GM12878 (cell line): ENCODE data around the gene HPX. TPM values are rescaled to one million over a fixed set of nuclear protein-coding genes. Genes with fewer than 3 reads are reported as not detected.

Experiments used
- ATAC-seq: fragments of 200-7000 bp; cut with Tn5 transposase; 3 replicates; pipeline ENCODE4 v1.9.1; 2020; ENCODE audit warnings: mild to moderate bottlenecking, moderate library complexity
- BruUV-seq: library from RNA; stranded (reverse); fragments of 400-500 nt; replicated peaks from 2 replicates; lab custom pipeline; 2021; lab: Mats Ljungman, UMichigan
- CTCF ChIA-PET: fragments of 300-600 bp; sonication (Branson Sonifier 250); formaldehyde crosslinking; extraction: SDS; loops from one replicate; lab custom pipeline; 2021; ENCODE audit warnings: inconsistent platforms; lab: Yijun Ruan, JAX
- POLR2A ChIA-PET: fragments of 350-600 bp; formaldehyde crosslinking; extraction: SDS; loops from one replicate; lab custom pipeline; 2021; ENCODE audit warnings: inconsistent platforms; lab: Charles Lee
- RAD21 ChIA-PET: fragments of 300-600 bp; sonication (Branson Sonifier 250); formaldehyde crosslinking; loops from one replicate; lab custom pipeline; 2023; ENCODE audit warnings: antibody characterized with exemption; ENCODE audit not compliant: unreplicated experiment; lab: Charles Lee
- SMC1A ChIA-PET: fragments of 300-600 bp; sonication (Branson Sonifier 250); formaldehyde crosslinking; loops from one replicate; lab custom pipeline; 2023; ENCODE audit not compliant: unreplicated experiment, uncharacterized antibody; lab: Charles Lee
- DNase-seq: peaks from one replicate; pipeline ENCODE4 v3.0.0-alpha.2; 2011; ENCODE audit warnings: low read depth, low spot score
- FAIRE-seq: peaks from 3 replicates; lab custom pipeline; 2011; peaks lifted over from hg19 to GRCh38; lab: Jason Lieb, UNC
- H2AFZ ChIP-seq: 2 replicates; pipeline ENCODE4 v1.6.0; 2011; ENCODE audit warnings: low read depth, low read length, control low read depth; ENCODE audit not compliant: control insufficient read depth
- H3K27ac ChIP-seq: 2 replicates; pipeline ENCODE4 v1.5.1; 2011; ENCODE audit warnings: control low read depth; ENCODE audit not compliant: control insufficient read depth, insufficient read depth
- H3K27me3 ChIP-seq, 2 experiments: replicated peaks in 1 of 2; 2 replicates each; pipeline versions ENCODE4 v1.6.0 to v1.6.1; 2011; ENCODE audit warnings: low read length in 1 of 2; ENCODE audit not compliant: control insufficient read depth in 2 of 2, insufficient read depth in 2 of 2
- H3K36me3 ChIP-seq, 2 experiments: 2 replicates each; pipeline ENCODE4 v1.5.1; 2011; ENCODE audit warnings: low read length in 1 of 2; ENCODE audit not compliant: control insufficient read depth in 2 of 2, insufficient read depth in 2 of 2
- H3K4me1 ChIP-seq: 2 replicates; pipeline ENCODE4 v1.6.1; 2011; ENCODE audit warnings: mild to moderate bottlenecking, low read length, moderate library complexity, mixed read lengths; ENCODE audit not compliant: control insufficient read depth, insufficient read depth
- H3K4me2 ChIP-seq: 2 replicates; pipeline ENCODE4 v1.6.0; 2011; ENCODE audit warnings: control low read depth; ENCODE audit not compliant: control insufficient read depth, insufficient read depth
- H3K4me3 ChIP-seq: fragments of 200-600 bp; sonication (generic); 2 replicates; pipeline ENCODE4 v1.5.1; 2016
- H3K79me2 ChIP-seq: 2 replicates; pipeline ENCODE4 v1.6.0; 2011; ENCODE audit warnings: low read length; ENCODE audit not compliant: control insufficient read depth, insufficient read depth
- H3K9ac ChIP-seq: 2 replicates; pipeline ENCODE4 v1.8.0; 2011; ENCODE audit warnings: low read length, control low read depth, mixed read lengths; ENCODE audit not compliant: control insufficient read depth, insufficient read depth
- H3K9me3 ChIP-seq: replicated peaks from 3 replicates; pipeline ENCODE4 v1.5.1; 2011; ENCODE audit warnings: mild to moderate bottlenecking, low read length; ENCODE audit not compliant: control insufficient read depth, insufficient read depth
- H4K20me1 ChIP-seq: 2 replicates; pipeline ENCODE4 v1.6.0; 2011; ENCODE audit not compliant: control insufficient read depth, insufficient read depth
- CHD2 ChIP-seq: IDR thresholded peaks from 2 replicates; pipeline ENCODE4 v1.6.1; 2011; ENCODE audit warnings: low read depth, low read length, improper control_type of control experiment, borderline replicate concordance
- CHD4 ChIP-seq: fragments of 200-600 bp; sonication (generic); IDR thresholded peaks from 2 replicates; pipeline ENCODE4 v1.6.1; 2016; ENCODE audit warnings: mild to moderate bottlenecking
- E2F4 ChIP-seq: IDR thresholded peaks from 2 replicates; pipeline ENCODE4 v1.6.1; 2012; ENCODE audit warnings: low read depth, low read length, improper control_type of control experiment
- MEF2A ChIP-seq: IDR thresholded peaks from 2 replicates; pipeline ENCODE4 v1.6.1; 2011; ENCODE audit warnings: low read depth, mild to moderate bottlenecking, low read length, moderate library complexity; ENCODE audit not compliant: insufficient read depth
- MLLT1 ChIP-seq: fragments of 450-650 bp; IDR thresholded peaks from 2 replicates; pipeline ENCODE4 v1.6.1; 2016; ENCODE audit warnings: mild to moderate bottlenecking
- NRF1 ChIP-seq: conservative IDR thresholded peaks from 2 replicates; pipeline ENCODE4 v1.6.1; 2011; ENCODE audit warnings: mild to moderate bottlenecking, low read depth, low read length, improper control_type of control experiment
- POLR2AphosphoS2 ChIP-seq: IDR thresholded peaks from 2 replicates; pipeline ENCODE4 v1.6.1; 2011; ENCODE audit warnings: low read depth, mild to moderate bottlenecking, low read length, improper control_type of control experiment, moderate library complexity
- SIX5 ChIP-seq: IDR thresholded peaks from 2 replicates; pipeline ENCODE4 v1.6.1; 2011; ENCODE audit warnings: mild to moderate bottlenecking, low read depth, low read length, moderate library complexity; ENCODE audit not compliant: severe bottlenecking
- SMC3 ChIP-seq: IDR thresholded peaks from 2 replicates; pipeline ENCODE4 v1.6.1; 2011; ENCODE audit warnings: low read length, improper control_type of control experiment, borderline replicate concordance
- SUZ12 ChIP-seq: fragments of 200-600 bp; sonication (generic); IDR thresholded peaks from one replicate; pipeline ENCODE4 v1.6.1; 2018; ENCODE audit warnings: antibody characterized with exemption, mild to moderate bottlenecking; ENCODE audit not compliant: unreplicated experiment
- ZBTB11 ChIP-seq: fragments of 450-650 bp; formaldehyde crosslinking; IDR thresholded peaks from 2 replicates; pipeline ENCODE4 v1.5.0; 2022; ENCODE audit warnings: mild to moderate bottlenecking, missing genetic modification characterization
- ZNF687 ChIP-seq: fragments of 450-650 bp; IDR thresholded peaks from 2 replicates; pipeline ENCODE4 v1.6.1; 2017; ENCODE audit warnings: mild to moderate bottlenecking, moderate library complexity
- WGBS: methylation state at CpG from one replicate; pipeline ENCODE4 v1.1.6; 2016; ENCODE audit warnings: low lambda C conversion rate; ENCODE audit not compliant: insufficient replicate concordance, insufficient coverage; ENCODE audit errors: missing lambda C conversion rate; 5-methylcytosine and 5-hydroxymethylcytosine counted together
- in situ Hi-C: fragments of 300-500 bp; cut with MboI; formaldehyde crosslinking; loops from 9 replicates; pipeline ENCODE4 v1.14.3; 2018; ENCODE audit warnings: mixed read lengths
- intact Hi-C: fragments of 100-400 bp; cut with micrococcal nuclease; formaldehyde crosslinking; loops from one replicate; pipeline ENCODE4 v1.14.2; 2022; ENCODE audit not compliant: unreplicated experiment
- polyA plus RNA-seq, 11 experiments: library from polyadenylated mRNA; depleted of rRNA in 4 of 11; unstranded in 6 of 11; stranded (reverse) in 5 of 11; fragments of >200 nt; fragmentation: Nextera tagmentation in 4 of 11; fragmentation: Illumina TruSeq in 1 of 11; extraction: Ambion mirVana in 4 of 11; extraction: Trizol in 1 of 11; gene quantifications; 1 replicate in 1 of 11; 2 replicates in 10 of 11; pipeline versions ENCODE4 v1.2.1 to v1.2.3, GENCODE V29; 2011 to 2016; ENCODE audit warnings: inconsistent platforms in 2 of 11, missing spikeins in 2 of 11, low read depth in 1 of 11
- total RNA-seq, 4 experiments: library from RNA; depleted of rRNA in 3 of 4; stranded (reverse); fragments of >200 nt in 3 of 4; fragmentation: Illumina TruSeq in 1 of 4; extraction: Trizol in 1 of 4; gene quantifications; 2 replicates each; pipeline versions ENCODE4 v1.2.1 to v1.2.3, GENCODE V29; 2013 to 2021
- TF ChIP-seq, protein P1 (sequence below): fragments of 450-650 bp; IDR thresholded peaks from 2 replicates; pipeline ENCODE4 v1.6.1; 2016; ENCODE audit warnings: mild to moderate bottlenecking

The HPX gene
- total and polyA plus RNA-seq, 10 of the 15 experiments (the other 5 are each of a cell fraction or from before 2014, with no cell fraction given), result 0.08 to 1.7 (median 0.18) TPM; not detected in 1

- Histone ChIP-seq H3K4me3 (no peak overlapping the region), H3K9ac (no peak overlapping the region), H3K27ac (no peak overlapping the region), H3K9me3 (no peaks in the 10 kb centered on the region)
- BruUV-seq, result no TSS peak
- FAIRE-seq (no peak), ATAC-seq (no peak)
- intact Hi-C loops, result no loop called here
- CTCF ChIA-PET, result interaction anchor here (0.8 to 2.2 kb wide), 6 partner anchors 9 to 271 kb away, joined by 3 to 8 read pairs (median 3); no protein-coding TSS in a partner anchor
- RAD21 ChIA-PET, result no interaction called here
- TF ChIP-seq MEF2A (no peak), SIX5 (no peak), CHD4 (no peak), SMC3 (no peak), MLLT1 (no peak), SUZ12 (no peak), CHD2 (no peak), ZBTB11 (CRISPR knock-in tag) (no peak), NRF1 (no peak), ZNF687 (no peak), POLR2AphosphoS2 (no peak), E2F4 (no peak)
- TF ChIP-seq, protein P1, sequence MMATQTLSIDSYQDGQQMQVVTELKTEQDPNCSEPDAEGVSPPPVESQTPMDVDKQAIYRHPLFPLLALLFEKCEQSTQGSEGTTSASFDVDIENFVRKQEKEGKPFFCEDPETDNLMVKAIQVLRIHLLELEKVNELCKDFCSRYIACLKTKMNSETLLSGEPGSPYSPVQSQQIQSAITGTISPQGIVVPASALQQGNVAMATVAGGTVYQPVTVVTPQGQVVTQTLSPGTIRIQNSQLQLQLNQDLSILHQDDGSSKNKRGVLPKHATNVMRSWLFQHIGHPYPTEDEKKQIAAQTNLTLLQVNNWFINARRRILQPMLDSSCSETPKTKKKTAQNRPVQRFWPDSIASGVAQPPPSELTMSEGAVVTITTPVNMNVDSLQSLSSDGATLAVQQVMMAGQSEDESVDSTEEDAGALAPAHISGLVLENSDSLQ, result no peak
- TF ChIP-seq, all 136 proteins: peak for 0
- ChIA-PET SMC1A (interaction anchor here (0.6 to 2.4 kb wide), 4 partner anchors 8 to 97 kb away, joined by 3 to 8 read pairs (median 4); no protein-coding TSS in a partner anchor), POLR2A (no interaction called here)
- peaks cover 15% of the 10 kb centered on the region for H3K79me2 ChIP-seq
- no peaks in the 10 kb centered on the region for H4K20me1 ChIP-seq
- no peak for DNase-seq
- no peaks in the 10 kb centered on the region for H3K27me3 ChIP-seq
- no peak overlapping the region for H3K4me2 ChIP-seq
- WGBS, result 90% methylated on average over 5 of the region's 5 CpGs
- in situ Hi-C loops, result no loop called here
- H2AFZ ChIP-seq, result no peak overlapping the region
- peaks cover 1 to 13% of the 10 kb centered on the region in 2 experiments; a peak in 3 of 4 replicates for H3K36me3 ChIP-seq
- H3K4me1 ChIP-seq, result peaks cover 14% of the 10 kb centered on the region
Measured at GRCh38 chr11:6475936-6476335, 35.1 kb upstream of the HPX start.
